OCI-LY1 (cell line): Measurements from ENCODE around the gene ARHGAP1.

Source experiments
- H2AFZ ChIP-seq: fragments of 200-600 bp; sonication (generic), shearing (Covaris generic); 2 replicates; pipeline ENCODE4 v1.6.0; 2014; ENCODE audit warnings: antibody characterized with exemption, mild to moderate bottlenecking, low read length
- H3F3A ChIP-seq: fragments of 200-600 bp; sonication (generic), shearing (Covaris generic); 2 replicates; pipeline ENCODE4 v1.6.0; 2014; ENCODE audit warnings: mild to moderate bottlenecking, antibody characterized with exemption, low read length, moderate library complexity; ENCODE audit not compliant: insufficient read depth
- H3K27ac ChIP-seq: fragments of 200-600 bp; sonication (generic); 2 replicates; pipeline ENCODE4 v1.5.1; 2014; ENCODE audit warnings: low read length, mixed run types, mild to moderate bottlenecking, low read depth; ENCODE audit not compliant: poor library complexity, severe bottlenecking
- H3K27me3 ChIP-seq: fragments of 200-600 bp; sonication (generic); 2 replicates; pipeline ENCODE4 v1.6.0; 2014; ENCODE audit warnings: antibody characterized with exemption, mild to moderate bottlenecking, low read length, moderate library complexity; ENCODE audit not compliant: insufficient read depth
- H3K36me3 ChIP-seq: fragments of 200-600 bp; sonication (generic); 2 replicates; pipeline ENCODE4 v1.6.1; 2014; ENCODE audit warnings: mild to moderate bottlenecking, antibody characterized with exemption, low read length, moderate library complexity, mixed read lengths; ENCODE audit not compliant: insufficient read depth
- H3K4me1 ChIP-seq: fragments of 200-600 bp; sonication (generic); 2 replicates; pipeline ENCODE4 v1.5.1; 2014; ENCODE audit warnings: mild to moderate bottlenecking, low read length, moderate library complexity; ENCODE audit not compliant: insufficient read depth, severe bottlenecking
- H3K4me2 ChIP-seq: fragments of 200-600 bp; sonication (generic), shearing (Covaris generic); 2 replicates; pipeline ENCODE4 v1.6.1; 2014; ENCODE audit warnings: low read length
- H3K4me3 ChIP-seq: fragments of 200-600 bp; sonication (generic); 2 replicates; pipeline ENCODE4 v1.5.1; 2014; ENCODE audit warnings: low read length, low read depth, mild to moderate bottlenecking, mixed read lengths; ENCODE audit not compliant: poor library complexity, severe bottlenecking
- H3K79me2 ChIP-seq: fragments of 200-600 bp; shearing (Covaris generic); 2 replicates; pipeline ENCODE4 v1.6.1; 2016; ENCODE audit warnings: mixed run types, low read length, mixed read lengths; ENCODE audit not compliant: insufficient read depth
- H3K9ac ChIP-seq: fragments of 200-600 bp; sonication (generic), shearing (Covaris generic); 2 replicates; pipeline ENCODE4 v1.6.1; 2014; ENCODE audit warnings: mild to moderate bottlenecking, low read length, mixed read lengths
- H3K9me2 ChIP-seq: fragments of 200-600 bp; sonication (generic), shearing (Covaris generic); 2 replicates; pipeline ENCODE4 v1.6.1; 2014; ENCODE audit warnings: low read depth, mild to moderate bottlenecking, low read length, mixed read lengths
- H3K9me3 ChIP-seq: fragments of 200-600 bp; shearing (Covaris generic); 2 replicates; pipeline ENCODE4 v1.6.1; 2014; ENCODE audit warnings: low read length, mixed read lengths
- H4K20me1 ChIP-seq: fragments of 200-600 bp; sonication (generic), shearing (Covaris generic); 2 replicates; pipeline ENCODE4 v1.6.0; 2016; ENCODE audit warnings: mild to moderate bottlenecking, low read length; ENCODE audit not compliant: insufficient read depth
- CTCF ChIP-seq: fragments of 200-600 bp; sonication (generic), shearing (Covaris generic); IDR thresholded peaks from 2 replicates; pipeline ENCODE4 v1.5.1; 2017; ENCODE audit warnings: mild to moderate bottlenecking, antibody characterized with exemption, low read length, moderate library complexity, mixed read lengths
- EZH2 ChIP-seq: fragments of 200-600 bp; sonication (generic), shearing (Covaris generic); IDR thresholded peaks from 2 replicates; pipeline ENCODE4 v1.8.0; 2017; ENCODE audit warnings: borderline replicate concordance, mixed run types, mild to moderate bottlenecking, antibody characterized with exemption, low read length, moderate library complexity, mixed read lengths

The ARHGAP1 gene

GRCh38 chr11:46630237-46630636, 70.2 kb downstream of the ARHGAP1 start:
- no peaks in the 10 kb centered on the region for H3K9me3 ChIP-seq
- TF ChIP-seq CTCF: no peak
- TF ChIP-seq EZH2: no peak
- peaks cover 36% of the 10 kb centered on the region for H3K36me3 ChIP-seq
- no peak overlapping the region for H3K9ac ChIP-seq
- H3K27ac ChIP-seq: no peak overlapping the region
- no peaks in the 10 kb centered on the region for H4K20me1 ChIP-seq
- no peaks in the 10 kb centered on the region for H3K9me2 ChIP-seq
- H3F3A ChIP-seq: no peaks in the 10 kb centered on the region
- no peaks in the 10 kb centered on the region for H3K27me3 ChIP-seq
- no peak overlapping the region for H3K4me2 ChIP-seq
- H2AFZ ChIP-seq: no peak overlapping the region
- no peak overlapping the region for H3K4me3 ChIP-seq
- H3K4me1 ChIP-seq: no peaks in the 10 kb centered on the region
- H3K79me2 ChIP-seq: no peaks in the 10 kb centered on the region

- Histone ChIP-seq H3K79me2 (no peaks in the 10 kb centered on the region), H3K27me3 (no peaks in the 10 kb centered on the region), H3F3A (no peaks in the 10 kb centered on the region), H3K4me2 (no peak overlapping the region), H3K9me3 (no peaks in the 10 kb centered on the region), H3K4me1 (no peaks in the 10 kb centered on the region), H3K9ac (no peak overlapping the region), H3K36me3 (peaks cover 47% of the 10 kb centered on the region), H3K9me2 (no peaks in the 10 kb centered on the region), H4K20me1 (no peaks in the 10 kb centered on the region), H3K4me3 (no peak overlapping the region), H3K27ac (no peak overlapping the region), H2AFZ (no peak overlapping the region)
- TF ChIP-seq EZH2 (no peak), CTCF (no peak)
Measured at GRCh38 chr11:46628961-46629360, 71.5 kb downstream of the ARHGAP1 start.
